Muscle layer of colon (tissue), 2 donors: ENCODE results near the gene SMIM17.

Experiments used
- H3K27ac ChIP-seq: one replicate; pipeline ENCODE4 v1.7.0; 2013; ENCODE audit warnings: low read depth, mild to moderate bottlenecking, low read length, moderate library complexity
- H3K27me3 ChIP-seq, 2 donors: one replicate each; pipeline ENCODE4 v1.7.0; 2013; ENCODE audit warnings: low read length in 2 of 2, mild to moderate bottlenecking in 2 of 2; ENCODE audit not compliant: insufficient read depth in 2 of 2, control insufficient read depth in 1 of 2
- H3K36me3 ChIP-seq: one replicate; pipeline ENCODE4 v1.7.0; 2013; ENCODE audit warnings: mild to moderate bottlenecking, low read length; ENCODE audit not compliant: insufficient read depth
- H3K4me1 ChIP-seq: one replicate; pipeline ENCODE4 v1.7.0; 2013; ENCODE audit warnings: mild to moderate bottlenecking, low read length; ENCODE audit not compliant: insufficient read depth
- H3K4me3 ChIP-seq, 2 donors: one replicate each; pipeline ENCODE4 v1.7.0; 2013; ENCODE audit warnings: low read length in 2 of 2, low read depth in 1 of 2, mild to moderate bottlenecking in 1 of 2, moderate library complexity in 1 of 2
- H3K9ac ChIP-seq: one replicate; pipeline ENCODE4 v1.7.0; 2013; ENCODE audit warnings: low read length
- H3K9me3 ChIP-seq: one replicate; pipeline ENCODE4 v1.7.0; 2013; ENCODE audit warnings: mild to moderate bottlenecking, low read length
- donor health status: abdominal sarcoma.
- donor health status: Adenocarcinoma of cecum.

Gene SMIM17

GRCh38 chr19:56642711-56643459 is at the start of gene SMIM17:
Gene SMIM17, plus strand, starts transcription at chr19:56643159. Its CDS starts 2,509 bp downstream, at chr19:56645668.
- H3K9me3 ChIP-seq = no peaks in the 10 kb centered on the region

GRCh38 chr19:56594446-56594782 is 48.5 kb upstream of the SMIM17 start:
- H3K9ac ChIP-seq = no peak overlapping the region
- H3K9me3 ChIP-seq = peaks cover 3% of the 10 kb centered on the region
- H3K4me1 ChIP-seq = peaks cover 13% of the 10 kb centered on the region
- H3K27ac ChIP-seq = no peak overlapping the region
- H3K27me3 ChIP-seq = no peaks in the 10 kb centered on the region
- peak overlapping the region; percentile 70 to 96 for H3K4me3 ChIP-seq
- H3K36me3 ChIP-seq = no peaks in the 10 kb centered on the region

More at GRCh38 chr19:56642711-56643459, at the start of gene SMIM17:
- Histone ChIP-seq H3K4me3 (no peak within 1 kb of the TSS), H3K27ac (no peak within 1 kb of the TSS), H3K9ac (no peak within 1 kb of the TSS), H3K4me1 (no peaks in the 10 kb centered on the region), H3K36me3 (no peaks in the 10 kb centered on the region), H3K27me3 (peaks cover 0 to 15% of the 10 kb centered on the region in 2 donors)

GRCh38 chr19:56594783-56595547 is 48.0 kb upstream of the SMIM17 start, which contains the start of gene ZNF71:
Gene ZNF71, plus strand, starts transcription at chr19:56595302. Its CDS starts 6,257 bp downstream, at chr19:56601559.
- peaks cover 3% of the 10 kb centered on the region for H3K9me3 ChIP-seq
- H3K36me3 ChIP-seq = no peaks in the 10 kb centered on the region
- no peaks in the 10 kb centered on the region for H3K27me3 ChIP-seq
- H3K27ac ChIP-seq = peak within 1 kb of the TSS; percentile 21
- peak within 1 kb of the TSS; percentile 70 to 96 for H3K4me3 ChIP-seq
- peak within 1 kb of the TSS; percentile 80 for H3K9ac ChIP-seq
- H3K4me1 ChIP-seq = peaks cover 13% of the 10 kb centered on the region

- H3K9me3 ChIP-seq = peaks cover 3% of the 10 kb centered on the region
- H3K4me1 ChIP-seq = peaks cover 13% of the 10 kb centered on the region
- H3K4me3 ChIP-seq = peak overlapping the region; percentile 70 to 96
- peaks cover 1% of the 10 kb centered on the region for H3K36me3 ChIP-seq
- H3K9ac ChIP-seq = peak overlapping the region; percentile 80
- H3K27me3 ChIP-seq = no peaks in the 10 kb centered on the region
- peak overlapping the region; percentile 21 for H3K27ac ChIP-seq
Observed at GRCh38 chr19:56595548-56595899, 47.4 kb upstream of the SMIM17 start.

- Histone ChIP-seq H3K27ac (no peak overlapping the region), H3K36me3 (peaks cover 13% of the 10 kb centered on the region), H3K4me3 (peak overlapping the region in 1 of 2 donors; percentile 96)
Observed at GRCh38 chr19:56596676-56597075, 46.3 kb upstream of the SMIM17 start.

GRCh38 chr19:56597696-56598095 is 45.3 kb upstream of the SMIM17 start:
- Histone ChIP-seq H3K4me1 (peaks cover 13% of the 10 kb centered on the region), H3K27ac (no peak overlapping the region), H3K9me3 (peaks cover 3% of the 10 kb centered on the region), H3K27me3 (no peaks in the 10 kb centered on the region), H3K9ac (no peak overlapping the region), H3K36me3 (peaks cover 18% of the 10 kb centered on the region), H3K4me3 (no peak overlapping the region)

More at GRCh38 chr19:56596676-56597075, 46.3 kb upstream of the SMIM17 start:
- Histone ChIP-seq H3K9ac (no peak overlapping the region), H3K4me1 (peaks cover 13% of the 10 kb centered on the region), H3K27me3 (no peaks in the 10 kb centered on the region), H3K9me3 (peaks cover 3% of the 10 kb centered on the region)

- H3K36me3 ChIP-seq = peaks cover 25% of the 10 kb centered on the region
- H3K4me3 ChIP-seq = no peak overlapping the region
- no peak overlapping the region for H3K9ac ChIP-seq
- H3K27me3 ChIP-seq = no peaks in the 10 kb centered on the region
- no peak overlapping the region for H3K27ac ChIP-seq
- peaks cover 4% of the 10 kb centered on the region for H3K4me1 ChIP-seq
- peaks cover 18% of the 10 kb centered on the region for H3K9me3 ChIP-seq
Observed at GRCh38 chr19:56601375-56601774, 41.6 kb upstream of the SMIM17 start.

GRCh38 chr19:56603829-56604228 is 39.1 kb upstream of the SMIM17 start:
- peaks cover 18% of the 10 kb centered on the region for H3K9me3 ChIP-seq
- H3K27ac ChIP-seq = no peak overlapping the region
- H3K36me3 ChIP-seq = peaks cover 25% of the 10 kb centered on the region
- no peak overlapping the region for H3K9ac ChIP-seq
- no peaks in the 10 kb centered on the region for H3K4me1 ChIP-seq
- no peaks in the 10 kb centered on the region for H3K27me3 ChIP-seq
- no peak overlapping the region for H3K4me3 ChIP-seq

- Histone ChIP-seq H3K9ac (no peak overlapping the region), H3K4me3 (no peak overlapping the region), H3K9me3 (peaks cover 15% of the 10 kb centered on the region), H3K4me1 (no peaks in the 10 kb centered on the region), H3K27me3 (no peaks in the 10 kb centered on the region), H3K36me3 (peaks cover 12% of the 10 kb centered on the region), H3K27ac (no peak overlapping the region)
Observed at GRCh38 chr19:56608274-56608964, 34.5 kb upstream of the SMIM17 start.

GRCh38 chr19:56611288-56611687 is 31.7 kb upstream of the SMIM17 start:
- H3K4me3 ChIP-seq = no peak overlapping the region
- H3K4me1 ChIP-seq = no peaks in the 10 kb centered on the region
- H3K9ac ChIP-seq = no peak overlapping the region
- no peak overlapping the region for H3K27ac ChIP-seq
- H3K36me3 ChIP-seq = peaks cover 4% of the 10 kb centered on the region
- H3K9me3 ChIP-seq = peaks cover 3% of the 10 kb centered on the region
- no peaks in the 10 kb centered on the region for H3K27me3 ChIP-seq

- Histone ChIP-seq H3K27me3 (no peaks in the 10 kb centered on the region), H3K9me3 (peaks cover 5% of the 10 kb centered on the region), H3K4me1 (no peaks in the 10 kb centered on the region), H3K27ac (no peak overlapping the region), H3K9ac (no peak overlapping the region), H3K4me3 (no peak overlapping the region), H3K36me3 (peaks cover 12% of the 10 kb centered on the region)
Observed at GRCh38 chr19:56612737-56613136, 30.2 kb upstream of the SMIM17 start.
